Fibroblast of lung (primary cell): Measurements from ENCODE around the gene SPTBN5. TPM values are rescaled to one million over a fixed set of nuclear protein-coding genes. Genes with fewer than 3 reads are reported as not detected.

Experiments
- DNase-seq, 2 donors: peaks; one replicate each; pipeline versions ENCODE4 v3.0.0 to v3.0.0-alpha.2; 2010; ENCODE audit warnings: low read depth in 2 of 2
- H2AFZ ChIP-seq: 2 replicates; pipeline ENCODE4 v1.5.1; 2012; ENCODE audit warnings: low read length, control low read depth, inconsistent platforms
- H3K27ac ChIP-seq: 2 replicates; pipeline ENCODE4 v1.5.1; 2011; ENCODE audit warnings: low read length, control low read depth; ENCODE audit not compliant: insufficient read depth
- H3K27me3 ChIP-seq: 2 replicates; pipeline ENCODE4 v1.5.1; 2011; ENCODE audit warnings: mild to moderate bottlenecking, low read length; ENCODE audit not compliant: control insufficient read depth, insufficient read depth
- H3K36me3 ChIP-seq: 2 replicates; pipeline ENCODE4 v1.5.1; 2011; ENCODE audit warnings: low read length; ENCODE audit not compliant: control insufficient read depth, insufficient read depth
- H3K4me1 ChIP-seq: 2 replicates; pipeline ENCODE4 v1.5.1; 2011; ENCODE audit warnings: low read length; ENCODE audit not compliant: control insufficient read depth, insufficient read depth; ENCODE audit errors: extremely low read depth
- H3K4me2 ChIP-seq: 2 replicates; pipeline ENCODE4 v1.5.1; 2011; ENCODE audit warnings: low read length, control low read depth; ENCODE audit not compliant: insufficient read depth; ENCODE audit errors: extremely low read depth
- H3K4me3 ChIP-seq, 4 experiments: fragments of 200-600 bp in 1 of 4; sonication (generic) in 1 of 4; replicated peaks in 1 of 4; 2 replicates each; pipeline ENCODE4 v1.5.1; 2011 to 2016; ENCODE audit warnings: low read length in 4 of 4, low read depth in 3 of 4, mild to moderate bottlenecking in 3 of 4, control low read depth in 2 of 4, inconsistent platforms in 1 of 4, mixed read lengths in 1 of 4; ENCODE audit not compliant: insufficient read depth in 1 of 4; ENCODE audit errors: control extremely low read depth in 1 of 4
- H3K79me2 ChIP-seq: 2 replicates; pipeline ENCODE4 v1.5.1; 2012; ENCODE audit warnings: mild to moderate bottlenecking, low read length, inconsistent platforms; ENCODE audit not compliant: control insufficient read depth, insufficient read depth
- H3K9ac ChIP-seq: 2 replicates; pipeline ENCODE4 v1.5.1; 2011; ENCODE audit warnings: mild to moderate bottlenecking, low read length, control low read depth; ENCODE audit not compliant: insufficient read depth
- H3K9me3 ChIP-seq: 2 replicates; pipeline ENCODE4 v1.5.1; 2012; ENCODE audit warnings: low read depth, low read length; ENCODE audit not compliant: control insufficient read depth, insufficient read depth
- H4K20me1 ChIP-seq: 2 replicates; pipeline ENCODE4 v1.5.1; 2011; ENCODE audit warnings: low read length; ENCODE audit not compliant: control insufficient read depth, insufficient read depth; ENCODE audit errors: extremely low read depth
- EZH2 ChIP-seq: IDR thresholded peaks from 2 replicates; pipeline ENCODE4 v1.5.1; 2012; ENCODE audit warnings: low read length, control low read depth, mild to moderate bottlenecking; ENCODE audit errors: missing control alignments
- polyA plus RNA-seq, 2 donors: library from polyadenylated mRNA; depleted of rRNA in 1 of 2; stranded (reverse) in 1 of 2; unstranded in 1 of 2; fragments of >200 nt; gene quantifications; 2 replicates each; pipeline ENCODE4 v1.2.1, GENCODE V29; 2011 to 2012; ENCODE audit warnings: missing spikeins in 1 of 2
- total RNA-seq: library from RNA; depleted of rRNA; stranded (reverse); fragments of >200 nt; gene quantifications from 2 replicates; pipeline ENCODE4 v1.2.1, GENCODE V29; 2014
- TF ChIP-seq, protein P1 (sequence below), 2 donors: IDR thresholded peaks in 1 of 2; conservative IDR thresholded peaks in 1 of 2; 1 replicate in 1 of 2; 2 replicates in 1 of 2; pipeline ENCODE4 v1.5.1; 2011 to 2012; ENCODE audit warnings: low read length in 2 of 2, control low read depth in 1 of 2, inconsistent platforms in 1 of 2, low read depth in 1 of 2, mild to moderate bottlenecking in 1 of 2

Gene SPTBN5
- total and polyA plus RNA-seq, 2 donors (not counting 1 experiment from before 2014, with no cell fraction given), result 0.43 to 0.66 TPM

DNA sequence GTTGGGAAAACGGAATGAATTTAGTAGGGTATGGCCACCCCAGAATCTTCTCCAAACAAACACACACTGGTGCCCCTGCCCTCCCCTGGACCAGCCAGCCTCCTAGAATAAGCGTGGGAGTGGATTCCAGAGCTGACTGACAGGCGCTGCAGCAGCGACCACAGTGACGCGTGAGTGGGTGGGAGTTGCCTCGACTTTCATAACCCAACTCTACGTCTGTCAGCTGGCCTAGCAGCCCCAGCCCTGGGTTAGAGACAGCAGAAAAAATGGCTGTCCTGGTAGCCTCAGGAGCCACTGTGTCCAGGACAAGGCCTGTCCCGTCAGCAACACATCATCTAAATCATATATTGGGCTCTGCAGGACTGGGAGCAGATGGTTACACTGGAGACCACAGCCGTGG is 45.2 kb downstream of the SPTBN5 start:
- TF ChIP-seq, protein P1, sequence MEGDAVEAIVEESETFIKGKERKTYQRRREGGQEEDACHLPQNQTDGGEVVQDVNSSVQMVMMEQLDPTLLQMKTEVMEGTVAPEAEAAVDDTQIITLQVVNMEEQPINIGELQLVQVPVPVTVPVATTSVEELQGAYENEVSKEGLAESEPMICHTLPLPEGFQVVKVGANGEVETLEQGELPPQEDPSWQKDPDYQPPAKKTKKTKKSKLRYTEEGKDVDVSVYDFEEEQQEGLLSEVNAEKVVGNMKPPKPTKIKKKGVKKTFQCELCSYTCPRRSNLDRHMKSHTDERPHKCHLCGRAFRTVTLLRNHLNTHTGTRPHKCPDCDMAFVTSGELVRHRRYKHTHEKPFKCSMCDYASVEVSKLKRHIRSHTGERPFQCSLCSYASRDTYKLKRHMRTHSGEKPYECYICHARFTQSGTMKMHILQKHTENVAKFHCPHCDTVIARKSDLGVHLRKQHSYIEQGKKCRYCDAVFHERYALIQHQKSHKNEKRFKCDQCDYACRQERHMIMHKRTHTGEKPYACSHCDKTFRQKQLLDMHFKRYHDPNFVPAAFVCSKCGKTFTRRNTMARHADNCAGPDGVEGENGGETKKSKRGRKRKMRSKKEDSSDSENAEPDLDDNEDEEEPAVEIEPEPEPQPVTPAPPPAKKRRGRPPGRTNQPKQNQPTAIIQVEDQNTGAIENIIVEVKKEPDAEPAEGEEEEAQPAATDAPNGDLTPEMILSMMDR (conservative IDR thresholded peaks at IDR 0.05 in 1 of 2, IDR thresholded peaks at IDR 0.05 in 1 of 2; ENCODE audit: low read depth in 1 of 2, low read length in 2 of 2), result no peak
- TF ChIP-seq EZH2, result no peak
- H3K36me3 ChIP-seq, result peaks cover 2% of the 10 kb centered on the region
- H3K4me1 ChIP-seq, result no peaks in the 10 kb centered on the region
- no peak overlapping the region for H2AFZ ChIP-seq
- no peaks in the 10 kb centered on the region for H3K27me3 ChIP-seq
- no peaks in the 10 kb centered on the region for H3K9me3 ChIP-seq
- H4K20me1 ChIP-seq, result no peaks in the 10 kb centered on the region
- no peak overlapping the region for H3K27ac ChIP-seq
- no peaks in the 10 kb centered on the region for H3K79me2 ChIP-seq
- no peak overlapping the region for H3K4me2 ChIP-seq
- no peak overlapping the region for H3K9ac ChIP-seq
- H3K4me3 ChIP-seq, result no peak overlapping the region
- peak; percentile 12 to 19 for DNase-seq

DNA sequence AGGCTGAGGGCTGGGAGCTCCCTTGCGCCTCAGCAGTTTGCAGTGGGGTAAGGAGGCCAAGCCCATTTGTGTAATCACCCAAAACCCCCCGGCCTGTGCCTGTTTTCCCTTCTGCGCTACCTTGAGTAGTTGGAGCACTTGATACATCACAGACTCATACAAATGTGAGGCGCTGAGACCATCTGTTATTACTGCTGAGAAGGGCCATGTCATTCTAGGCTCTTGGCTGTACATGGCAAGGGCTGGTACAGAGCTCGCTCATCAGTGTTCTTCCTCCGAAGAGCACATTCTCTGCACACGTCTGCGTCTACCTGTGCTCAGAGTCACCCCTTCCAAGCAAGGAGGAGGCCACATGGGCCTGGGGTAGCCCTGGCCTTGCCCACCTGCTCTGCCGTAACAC is 45.9 kb downstream of the SPTBN5 start:
- Histone ChIP-seq H3K27me3 (no peaks in the 10 kb centered on the region), H3K4me3 (no peak overlapping the region), H3K9me3 (no peaks in the 10 kb centered on the region), H3K9ac (no peak overlapping the region), H3K4me2 (no peak overlapping the region), H2AFZ (no peak overlapping the region), H3K4me1 (no peaks in the 10 kb centered on the region), H3K36me3 (peaks cover 2% of the 10 kb centered on the region), H4K20me1 (no peaks in the 10 kb centered on the region), H3K79me2 (no peaks in the 10 kb centered on the region), H3K27ac (no peak overlapping the region)
- no peak for DNase-seq
- TF ChIP-seq, protein P1 (conservative IDR thresholded peaks at IDR 0.05 in 1 of 2, IDR thresholded peaks at IDR 0.05 in 1 of 2; ENCODE audit: low read depth in 1 of 2, low read length in 2 of 2), result no peak
- no peak for TF ChIP-seq EZH2

DNA sequence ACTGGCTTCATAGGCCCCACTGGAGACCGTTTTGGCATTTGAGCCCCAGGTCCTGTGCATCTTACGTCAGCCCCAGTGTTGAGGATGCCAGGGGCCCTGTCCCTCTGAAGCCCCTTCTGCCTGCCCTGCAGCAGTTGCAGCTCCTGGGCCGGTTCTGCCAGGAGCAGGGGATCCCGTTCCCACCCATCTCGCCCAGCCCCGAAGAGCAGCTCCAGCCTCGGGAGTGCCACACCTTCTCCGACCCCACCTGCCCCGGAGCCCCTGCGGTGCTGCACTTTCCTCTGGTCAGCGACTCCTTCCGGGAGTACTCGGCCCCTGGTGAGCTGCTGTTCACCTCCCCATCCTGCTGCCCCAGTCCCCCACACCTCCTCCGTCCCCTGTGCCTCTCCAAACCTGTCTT is 46.6 kb downstream of the SPTBN5 start:
- Histone ChIP-seq H3K4me1 (no peaks in the 10 kb centered on the region), H2AFZ (no peak overlapping the region), H3K27ac (no peak overlapping the region), H3K4me3 (no peak overlapping the region), H3K9ac (no peak overlapping the region), H4K20me1 (no peaks in the 10 kb centered on the region), H3K79me2 (no peaks in the 10 kb centered on the region), H3K36me3 (peaks cover 2% of the 10 kb centered on the region), H3K27me3 (no peaks in the 10 kb centered on the region), H3K4me2 (no peak overlapping the region), H3K9me3 (no peaks in the 10 kb centered on the region)
- no peak for DNase-seq
- TF ChIP-seq, protein P1 (conservative IDR thresholded peaks at IDR 0.05 in 1 of 2, IDR thresholded peaks at IDR 0.05 in 1 of 2; ENCODE audit: low read depth in 1 of 2, low read length in 2 of 2), result no peak
- TF ChIP-seq EZH2, result no peak
